GM12878 (cell line): ENCODE measurements around the gene CCN2. TPM values are rescaled to one million over a fixed set of nuclear protein-coding genes. Genes with fewer than 3 reads are reported as not detected.

ENCODE experiments used
- ATAC-seq: fragments of 200-7000 bp; cut with Tn5 transposase; 3 replicates; pipeline ENCODE4 v1.9.1; 2020; ENCODE audit warnings: mild to moderate bottlenecking, moderate library complexity
- BruUV-seq: library from RNA; stranded (reverse); fragments of 400-500 nt; replicated peaks from 2 replicates; lab custom pipeline; 2021; lab: Mats Ljungman, UMichigan
- CTCF ChIA-PET: fragments of 300-600 bp; sonication (Branson Sonifier 250); formaldehyde crosslinking; extraction: SDS; loops from one replicate; lab custom pipeline; 2021; ENCODE audit warnings: inconsistent platforms; lab: Yijun Ruan, JAX
- POLR2A ChIA-PET: fragments of 350-600 bp; formaldehyde crosslinking; extraction: SDS; loops from one replicate; lab custom pipeline; 2021; ENCODE audit warnings: inconsistent platforms; lab: Charles Lee
- RAD21 ChIA-PET: fragments of 300-600 bp; sonication (Branson Sonifier 250); formaldehyde crosslinking; loops from one replicate; lab custom pipeline; 2023; ENCODE audit warnings: antibody characterized with exemption; ENCODE audit not compliant: unreplicated experiment; lab: Charles Lee
- SMC1A ChIA-PET: fragments of 300-600 bp; sonication (Branson Sonifier 250); formaldehyde crosslinking; loops from one replicate; lab custom pipeline; 2023; ENCODE audit not compliant: unreplicated experiment, uncharacterized antibody; lab: Charles Lee
- DNase-seq: peaks from one replicate; pipeline ENCODE4 v3.0.0-alpha.2; 2011; ENCODE audit warnings: low read depth, low spot score
- FAIRE-seq: peaks from 3 replicates; lab custom pipeline; 2011; peaks lifted over from hg19 to GRCh38; lab: Jason Lieb, UNC
- H2AFZ ChIP-seq: 2 replicates; pipeline ENCODE4 v1.6.0; 2011; ENCODE audit warnings: low read depth, low read length, control low read depth; ENCODE audit not compliant: control insufficient read depth
- H3K27ac ChIP-seq: 2 replicates; pipeline ENCODE4 v1.5.1; 2011; ENCODE audit warnings: control low read depth; ENCODE audit not compliant: control insufficient read depth, insufficient read depth
- H3K27me3 ChIP-seq, 2 experiments: replicated peaks in 1 of 2; 2 replicates each; pipeline versions ENCODE4 v1.6.0 to v1.6.1; 2011; ENCODE audit warnings: low read length in 1 of 2; ENCODE audit not compliant: control insufficient read depth in 2 of 2, insufficient read depth in 2 of 2
- H3K36me3 ChIP-seq, 2 experiments: 2 replicates each; pipeline ENCODE4 v1.5.1; 2011; ENCODE audit warnings: low read length in 1 of 2; ENCODE audit not compliant: control insufficient read depth in 2 of 2, insufficient read depth in 2 of 2
- H3K4me1 ChIP-seq: 2 replicates; pipeline ENCODE4 v1.6.1; 2011; ENCODE audit warnings: mild to moderate bottlenecking, low read length, moderate library complexity, mixed read lengths; ENCODE audit not compliant: control insufficient read depth, insufficient read depth
- H3K4me2 ChIP-seq: 2 replicates; pipeline ENCODE4 v1.6.0; 2011; ENCODE audit warnings: control low read depth; ENCODE audit not compliant: control insufficient read depth, insufficient read depth
- H3K4me3 ChIP-seq: fragments of 200-600 bp; sonication (generic); 2 replicates; pipeline ENCODE4 v1.5.1; 2016
- H3K79me2 ChIP-seq: 2 replicates; pipeline ENCODE4 v1.6.0; 2011; ENCODE audit warnings: low read length; ENCODE audit not compliant: control insufficient read depth, insufficient read depth
- H3K9ac ChIP-seq: 2 replicates; pipeline ENCODE4 v1.8.0; 2011; ENCODE audit warnings: low read length, control low read depth, mixed read lengths; ENCODE audit not compliant: control insufficient read depth, insufficient read depth
- H3K9me3 ChIP-seq: replicated peaks from 3 replicates; pipeline ENCODE4 v1.5.1; 2011; ENCODE audit warnings: mild to moderate bottlenecking, low read length; ENCODE audit not compliant: control insufficient read depth, insufficient read depth
- H4K20me1 ChIP-seq: 2 replicates; pipeline ENCODE4 v1.6.0; 2011; ENCODE audit not compliant: control insufficient read depth, insufficient read depth
- BHLHE40 ChIP-seq, 2 experiments: fragments of 450-650 bp in 1 of 2; IDR thresholded peaks; 2 replicates each; pipeline ENCODE4 v1.6.1; 2011 to 2017; ENCODE audit warnings: low read depth in 2 of 2, borderline replicate concordance in 1 of 2, improper control_type of control experiment in 1 of 2, low read length in 1 of 2, mild to moderate bottlenecking in 1 of 2
- E4F1 ChIP-seq: fragments of 450-650 bp; IDR thresholded peaks from 2 replicates; pipeline ENCODE4 v1.6.1; 2018; ENCODE audit warnings: borderline replicate concordance, mild to moderate bottlenecking; ENCODE audit not compliant: partially characterized antibody
- MAX ChIP-seq: IDR thresholded peaks from 2 replicates; pipeline ENCODE4 v1.6.1; 2012; ENCODE audit warnings: low read depth, low read length, improper control_type of control experiment
- MYC ChIP-seq: IDR thresholded peaks from 2 replicates; pipeline ENCODE4 v1.6.1; 2011; ENCODE audit warnings: mild to moderate bottlenecking, low read length, moderate library complexity, inconsistent platforms; ENCODE audit not compliant: insufficient read depth, insufficient replicate concordance, insufficient read length, severe bottlenecking
- POLR2AphosphoS2 ChIP-seq: IDR thresholded peaks from 2 replicates; pipeline ENCODE4 v1.6.1; 2011; ENCODE audit warnings: low read depth, mild to moderate bottlenecking, low read length, improper control_type of control experiment, moderate library complexity
- POU2F2 ChIP-seq: IDR thresholded peaks from 3 replicates; pipeline ENCODE4 v1.6.1; 2011; ENCODE audit warnings: low read depth, mild to moderate bottlenecking, low read length, borderline replicate concordance
- ZNF274 ChIP-seq: IDR thresholded peaks from one replicate; pipeline ENCODE4 v1.8.0; 2011; ENCODE audit not compliant: insufficient read length, insufficient read depth
- ZNF622 ChIP-seq: fragments of 450-650 bp; IDR thresholded peaks from 2 replicates; pipeline ENCODE4 v1.6.1; 2017; ENCODE audit warnings: mild to moderate bottlenecking, inconsistent platforms
- WGBS: methylation state at CpG from one replicate; pipeline ENCODE4 v1.1.6; 2016; ENCODE audit warnings: low lambda C conversion rate; ENCODE audit not compliant: insufficient replicate concordance, insufficient coverage; ENCODE audit errors: missing lambda C conversion rate; 5-methylcytosine and 5-hydroxymethylcytosine counted together
- in situ Hi-C: fragments of 300-500 bp; cut with MboI; formaldehyde crosslinking; loops from 9 replicates; pipeline ENCODE4 v1.14.3; 2018; ENCODE audit warnings: mixed read lengths
- intact Hi-C: fragments of 100-400 bp; cut with micrococcal nuclease; formaldehyde crosslinking; loops from one replicate; pipeline ENCODE4 v1.14.2; 2022; ENCODE audit not compliant: unreplicated experiment
- polyA plus RNA-seq, 11 experiments: library from polyadenylated mRNA; depleted of rRNA in 4 of 11; unstranded in 6 of 11; stranded (reverse) in 5 of 11; fragments of >200 nt; fragmentation: Nextera tagmentation in 4 of 11; fragmentation: Illumina TruSeq in 1 of 11; extraction: Ambion mirVana in 4 of 11; extraction: Trizol in 1 of 11; gene quantifications; 1 replicate in 1 of 11; 2 replicates in 10 of 11; pipeline versions ENCODE4 v1.2.1 to v1.2.3, GENCODE V29; 2011 to 2016; ENCODE audit warnings: inconsistent platforms in 2 of 11, missing spikeins in 2 of 11, low read depth in 1 of 11
- total RNA-seq, 4 experiments: library from RNA; depleted of rRNA in 3 of 4; stranded (reverse); fragments of >200 nt in 3 of 4; fragmentation: Illumina TruSeq in 1 of 4; extraction: Trizol in 1 of 4; gene quantifications; 2 replicates each; pipeline versions ENCODE4 v1.2.1 to v1.2.3, GENCODE V29; 2013 to 2021
- TF ChIP-seq, protein P1 (sequence below): IDR thresholded peaks from 2 replicates; pipeline ENCODE4 v1.6.1; 2011; ENCODE audit warnings: low read depth, mild to moderate bottlenecking, low read length, moderate library complexity, borderline replicate concordance; ENCODE audit errors: extremely low read depth

The CCN2 gene
- total and polyA plus RNA-seq, 10 of the 15 experiments (the other 5 are each of a cell fraction or from before 2014, with no cell fraction given), result 0.26 to 0.62 (median 0.44) TPM; not detected in 7

DNA sequence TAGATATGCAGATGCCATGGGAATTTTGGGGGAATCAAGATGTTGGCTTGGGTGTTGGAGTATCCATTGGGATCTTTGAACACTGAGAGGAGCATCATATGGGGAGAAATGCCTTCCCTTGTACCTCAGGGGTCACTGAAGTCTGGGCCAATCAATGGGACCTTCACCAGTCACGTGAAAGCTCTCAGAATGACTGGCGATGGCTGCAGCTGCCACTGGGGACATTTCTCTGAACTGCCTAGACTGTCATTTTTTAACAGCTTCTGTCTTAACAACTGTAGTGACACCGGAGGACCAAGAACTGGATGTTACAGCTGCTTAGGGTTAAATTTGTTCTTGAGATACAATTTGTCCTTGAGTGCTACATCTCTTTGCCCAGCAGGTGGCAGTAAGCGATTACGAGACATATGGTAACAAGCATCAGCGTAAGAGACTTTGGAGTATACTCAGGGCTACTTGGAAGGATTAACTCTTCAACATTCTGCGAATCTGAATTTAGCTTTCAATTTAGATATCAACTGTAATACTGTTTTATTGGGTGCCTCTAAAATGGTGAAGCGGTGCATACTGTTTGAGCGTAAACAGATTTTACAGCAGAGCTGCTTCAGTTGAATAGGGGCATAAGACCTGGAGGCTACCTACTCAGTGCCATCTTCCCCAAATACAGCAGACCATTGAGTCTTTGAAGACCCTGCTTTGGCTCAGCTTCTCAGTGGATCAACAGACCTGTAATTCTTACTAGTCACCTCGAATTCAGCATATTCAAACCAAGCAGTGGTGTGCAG lies 36.0 kb downstream of the CCN2 start (continued):
- no peak for TF ChIP-seq ZNF622
- 0 out of 4 replicates have a peak, but pooled peaks of 1 of the 2 experiments have one; percentile 12 for TF ChIP-seq BHLHE40 (IDR thresholded peaks at IDR 0.05; ENCODE audit: borderline replicate concordance in 1 of 2, low read depth in 2 of 2, low read length in 1 of 2)
- no peak for TF ChIP-seq ZNF274
- TF ChIP-seq, protein P1, sequence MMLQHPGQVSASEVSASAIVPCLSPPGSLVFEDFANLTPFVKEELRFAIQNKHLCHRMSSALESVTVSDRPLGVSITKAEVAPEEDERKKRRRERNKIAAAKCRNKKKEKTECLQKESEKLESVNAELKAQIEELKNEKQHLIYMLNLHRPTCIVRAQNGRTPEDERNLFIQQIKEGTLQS, result no peak
- TF ChIP-seq MYC, result no peak
- TF ChIP-seq POU2F2, result no peak
- no peak for TF ChIP-seq POLR2AphosphoS2
- no peak for TF ChIP-seq MAX

GRCh38 chr6:131914234-131914633 lies 36.9 kb downstream of the CCN2 start:
- no peaks in the 10 kb centered on the region; the same call in 2 of the 3 replicates for H3K9me3 ChIP-seq
- in situ Hi-C loops, result loop anchor here (10.0 kb wide), 1 partner anchor 219 kb away; no protein-coding TSS in a partner anchor
- no TSS peak for BruUV-seq

More at GRCh38 chr6:131914234-131914633, 36.9 kb downstream of the CCN2 start:
- FAIRE-seq (no peak), DNase-seq (no peak), ATAC-seq (no peak)
- RAD21 ChIA-PET, result interaction anchor here (1.1 to 2.2 kb wide), 4 partner anchors 9 to 366 kb away, joined by 3 to 11 read pairs (median 4); no protein-coding TSS in a partner anchor
- Histone ChIP-seq H3K79me2 (no peaks in the 10 kb centered on the region), H4K20me1 (no peaks in the 10 kb centered on the region), H2AFZ (no peak overlapping the region), H3K36me3 (no peaks in the 10 kb centered on the region), H3K4me1 (no peaks in the 10 kb centered on the region), H3K4me2 (no peak overlapping the region), H3K9ac (no peak overlapping the region), H3K4me3 (no peak overlapping the region), H3K27ac (no peak overlapping the region), H3K27me3 (peaks cover 0 to 3% of the 10 kb centered on the region in 2 experiments; a peak in 1 of 4 replicates)
- CTCF ChIA-PET, result interaction anchor here (0.9 to 2.8 kb wide), 10 partner anchors 9 to 307 kb away, joined by 3 to 34 read pairs (median 7); no protein-coding TSS in a partner anchor
- POLR2A ChIA-PET, result no interaction called here
- SMC1A ChIA-PET, result interaction anchor here (3.4 kb wide), 1 partner anchor 304 kb away, joined by 14 read pairs; no protein-coding TSS in a partner anchor
- intact Hi-C loops, result loop anchor here (2.0 to 10.0 kb wide), 2 partner anchors 305 to 571 kb away; no protein-coding TSS in a partner anchor
- WGBS, result 0% methylated on average over 1 of the region's 1 CpG
- TF ChIP-seq E4F1, result no peak
